Measurements from ENCODE around the gene NFATC3. TPM values are rescaled to one million over a fixed set of nuclear protein-coding genes. Genes with fewer than 3 reads are reported as not detected.

Gene NFATC3
- total and polyA plus RNA-seq, 4 donors = 9.7 to 21.2 (median 16.8) TPM

DNA sequence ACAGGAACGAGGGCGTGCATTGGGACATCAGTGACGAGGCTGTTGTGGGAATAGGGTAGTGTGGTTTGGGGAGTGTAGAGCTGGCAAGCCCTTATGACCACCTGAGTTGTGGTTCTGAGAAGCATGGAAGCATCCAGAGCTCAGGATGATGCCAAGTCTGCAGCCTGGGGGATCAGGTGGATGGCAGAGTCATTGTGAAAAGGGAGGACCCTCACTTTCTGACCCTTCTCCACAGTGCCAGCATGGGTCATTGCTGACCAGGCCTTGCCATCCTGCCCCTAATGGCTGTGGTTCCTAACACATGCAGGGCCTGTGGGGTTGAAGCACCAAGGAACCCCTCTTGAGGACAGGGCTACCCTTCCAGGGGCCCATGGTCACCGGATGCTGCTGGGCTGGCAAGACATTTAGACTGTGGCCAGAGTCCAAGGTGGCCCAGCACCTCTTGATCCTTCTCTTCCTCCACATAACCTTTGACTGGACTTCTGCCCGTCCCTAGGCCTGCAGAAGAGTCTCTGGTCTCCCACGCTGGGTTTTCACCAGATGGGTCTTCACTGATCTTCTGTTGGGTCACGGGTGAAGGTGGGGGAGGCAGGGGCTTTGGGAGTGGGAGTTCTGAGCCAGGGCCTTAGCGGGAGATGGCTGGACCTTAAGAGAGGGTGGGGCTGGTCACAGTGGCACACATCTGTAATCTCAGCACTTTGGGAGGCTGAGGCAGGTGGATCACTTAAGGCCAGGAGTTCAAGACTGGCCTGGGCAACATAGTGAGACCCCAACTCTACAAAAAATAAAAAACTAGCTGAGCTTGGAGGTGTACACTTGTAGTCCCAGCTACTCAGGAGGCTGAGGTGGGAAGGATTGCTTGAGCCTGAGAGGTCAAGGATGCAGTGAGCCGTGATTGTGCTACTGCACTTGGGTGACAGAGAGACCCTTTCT lies 158.0 kb downstream of the NFATC3 start:
- Histone ChIP-seq H3K9me3 (ENCODE audit: control insufficient read depth in 4 of 4, low read length in 3 of 4) (no peaks in the 10 kb centered on the region), H3K27me3 (ENCODE audit: control insufficient read depth in 4 of 4, insufficient read depth in 4 of 4, low read length in 3 of 4) (no peaks in the 10 kb centered on the region), H3K9ac (ENCODE audit: low read depth in 1 of 2, low read length in 2 of 2) (no peak overlapping the region), H3K36me3 (ENCODE audit: control insufficient read depth in 4 of 4, insufficient read depth in 3 of 4, low read depth in 1 of 4, low read length in 3 of 4) (no peaks in the 10 kb centered on the region), H3K27ac (ENCODE audit: low read depth in 1 of 2, low read length in 2 of 2) (no peak overlapping the region), H3K4me3 (ENCODE audit: low read depth in 1 of 3, low read length in 3 of 3) (no peak overlapping the region), H3K4me1 (ENCODE audit: control insufficient read depth in 4 of 4, insufficient read depth in 4 of 4, low read length in 3 of 4) (peaks cover 10 to 50% (median 33%) of the 10 kb centered on the region in 4 donors)
- TF ChIP-seq, protein P1, sequence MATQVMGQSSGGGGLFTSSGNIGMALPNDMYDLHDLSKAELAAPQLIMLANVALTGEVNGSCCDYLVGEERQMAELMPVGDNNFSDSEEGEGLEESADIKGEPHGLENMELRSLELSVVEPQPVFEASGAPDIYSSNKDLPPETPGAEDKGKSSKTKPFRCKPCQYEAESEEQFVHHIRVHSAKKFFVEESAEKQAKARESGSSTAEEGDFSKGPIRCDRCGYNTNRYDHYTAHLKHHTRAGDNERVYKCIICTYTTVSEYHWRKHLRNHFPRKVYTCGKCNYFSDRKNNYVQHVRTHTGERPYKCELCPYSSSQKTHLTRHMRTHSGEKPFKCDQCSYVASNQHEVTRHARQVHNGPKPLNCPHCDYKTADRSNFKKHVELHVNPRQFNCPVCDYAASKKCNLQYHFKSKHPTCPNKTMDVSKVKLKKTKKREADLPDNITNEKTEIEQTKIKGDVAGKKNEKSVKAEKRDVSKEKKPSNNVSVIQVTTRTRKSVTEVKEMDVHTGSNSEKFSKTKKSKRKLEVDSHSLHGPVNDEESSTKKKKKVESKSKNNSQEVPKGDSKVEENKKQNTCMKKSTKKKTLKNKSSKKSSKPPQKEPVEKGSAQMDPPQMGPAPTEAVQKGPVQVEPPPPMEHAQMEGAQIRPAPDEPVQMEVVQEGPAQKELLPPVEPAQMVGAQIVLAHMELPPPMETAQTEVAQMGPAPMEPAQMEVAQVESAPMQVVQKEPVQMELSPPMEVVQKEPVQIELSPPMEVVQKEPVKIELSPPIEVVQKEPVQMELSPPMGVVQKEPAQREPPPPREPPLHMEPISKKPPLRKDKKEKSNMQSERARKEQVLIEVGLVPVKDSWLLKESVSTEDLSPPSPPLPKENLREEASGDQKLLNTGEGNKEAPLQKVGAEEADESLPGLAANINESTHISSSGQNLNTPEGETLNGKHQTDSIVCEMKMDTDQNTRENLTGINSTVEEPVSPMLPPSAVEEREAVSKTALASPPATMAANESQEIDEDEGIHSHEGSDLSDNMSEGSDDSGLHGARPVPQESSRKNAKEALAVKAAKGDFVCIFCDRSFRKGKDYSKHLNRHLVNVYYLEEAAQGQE (IDR thresholded peaks at IDR 0.05) = no peak
- TF ChIP-seq HNF4A (conservative IDR thresholded peaks at IDR 0.05) = peak in 1 of 2 donors; percentile 26
- no peak for DNase-seq (ENCODE audit: low spot score)
- 72% methylated on average over 9 of the region's 9 CpGs for WGBS

DNA sequence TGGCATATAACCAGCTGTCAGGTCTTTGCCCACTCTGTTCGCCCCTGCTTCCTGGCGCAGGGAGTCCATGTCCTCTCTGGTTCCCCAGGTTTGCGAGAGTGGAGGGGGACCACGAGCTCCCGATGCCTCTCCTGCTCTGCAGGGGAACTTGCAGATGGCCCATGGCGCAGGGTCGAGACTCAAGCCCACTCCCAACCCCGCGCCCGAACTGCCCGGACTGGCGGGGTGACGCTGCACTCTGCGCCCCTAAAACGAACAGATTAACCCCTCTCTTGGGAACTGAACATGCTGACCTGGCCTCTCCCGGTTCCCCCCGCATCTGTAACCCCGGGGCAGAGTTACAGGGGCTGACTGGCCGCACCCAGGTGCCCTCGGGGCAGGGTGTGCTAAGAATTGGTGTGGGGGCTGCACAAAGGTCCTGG lies 159.3 kb downstream of the NFATC3 start:
- peak overlapping the region; percentile 74 to 98 (median 91) for H3K4me3 ChIP-seq (ENCODE audit: low read depth in 1 of 3, low read length in 3 of 3)
- H3K27me3 ChIP-seq (ENCODE audit: control insufficient read depth in 4 of 4, insufficient read depth in 4 of 4, low read length in 3 of 4) = no peaks in the 10 kb centered on the region
- no peaks in the 10 kb centered on the region for H3K9me3 ChIP-seq (ENCODE audit: control insufficient read depth in 4 of 4, low read length in 3 of 4)
- DNase-seq (ENCODE audit: low spot score) = no peak
- TF ChIP-seq SP1 (IDR thresholded peaks at IDR 0.05) (no peak), JUND (IDR thresholded peaks at IDR 0.05) (no peak)
- WGBS = 8% methylated on average over 20 of the region's 20 CpGs
- peaks cover 9 to 48% (median 36%) of the 10 kb centered on the region in 4 donors for H3K4me1 ChIP-seq (ENCODE audit: control insufficient read depth in 4 of 4, insufficient read depth in 4 of 4, low read length in 3 of 4)
- H3K36me3 ChIP-seq (ENCODE audit: control insufficient read depth in 4 of 4, insufficient read depth in 3 of 4, low read depth in 1 of 4, low read length in 3 of 4) = no peaks in the 10 kb centered on the region
- peak overlapping the region; percentile 41 to 58 for H3K9ac ChIP-seq (ENCODE audit: low read depth in 1 of 2, low read length in 2 of 2)
- peak overlapping the region; percentile 13 to 36 for H3K27ac ChIP-seq (ENCODE audit: low read depth in 1 of 2, low read length in 2 of 2)

DNA sequence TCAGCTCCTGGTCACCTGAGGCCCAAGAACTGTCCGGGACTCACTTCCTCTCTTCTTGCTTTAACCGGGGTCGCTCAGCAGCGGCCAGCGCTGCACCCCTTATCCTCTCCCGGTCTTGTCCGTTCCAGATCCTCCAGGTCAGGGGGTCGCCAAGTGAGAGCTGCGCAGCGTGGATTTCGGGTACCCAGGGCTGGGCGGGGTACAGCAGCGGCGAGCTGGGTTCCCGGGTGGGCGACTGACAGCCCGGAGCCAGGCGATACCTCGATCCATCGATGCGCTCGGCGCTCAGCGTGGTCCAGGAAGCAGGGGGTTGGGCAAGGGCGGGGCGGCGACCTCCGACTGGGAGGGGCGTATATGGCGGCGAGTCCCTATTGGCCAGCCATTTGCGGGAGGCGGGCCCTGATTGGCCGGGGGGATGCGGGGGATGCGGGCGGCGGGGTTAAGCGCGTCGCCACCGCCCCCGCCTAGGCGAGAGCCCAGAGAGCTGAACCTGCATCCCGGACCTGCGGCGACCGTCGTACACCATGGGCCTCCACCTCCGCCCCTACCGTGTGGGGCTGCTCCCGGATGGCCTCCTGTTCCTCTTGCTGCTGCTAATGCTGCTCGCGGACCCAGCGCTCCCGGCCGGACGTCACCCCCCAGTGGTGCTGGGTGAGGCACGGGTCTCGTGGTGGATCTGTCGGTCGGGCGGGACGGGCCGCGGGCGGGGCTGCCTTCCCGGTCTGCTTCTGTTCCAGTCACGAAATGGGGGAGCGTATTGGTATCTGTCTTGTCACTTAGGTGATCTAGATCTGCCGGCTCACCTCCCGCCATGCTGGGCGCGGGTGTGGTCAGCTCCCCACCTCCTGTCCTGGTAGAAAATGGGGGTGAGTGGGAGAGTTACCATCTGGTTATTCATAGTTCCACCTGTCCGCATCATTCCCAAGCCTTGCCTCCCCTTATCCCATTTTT lies 160.0 kb downstream of the NFATC3 start, which contains the start of gene PLA2G15:
Gene PLA2G15 (plus strand): TSS at position 471 of the 951 bp plus-strand sequence. CDS start 54 bp downstream, at position 525.
- peak; percentile 97 for DNase-seq (ENCODE audit: low spot score)
- peaks cover 4 to 43% (median 35%) of the 10 kb centered on the region in 4 donors for H3K4me1 ChIP-seq (ENCODE audit: control insufficient read depth in 4 of 4, insufficient read depth in 4 of 4, low read length in 3 of 4)
- H3K36me3 ChIP-seq (ENCODE audit: control insufficient read depth in 4 of 4, insufficient read depth in 3 of 4, low read depth in 1 of 4, low read length in 3 of 4) = no peaks in the 10 kb centered on the region
- peak within 1 kb of the TSS; percentile 41 to 58 for H3K9ac ChIP-seq (ENCODE audit: low read depth in 1 of 2, low read length in 2 of 2)
- no peaks in the 10 kb centered on the region for H3K9me3 ChIP-seq (ENCODE audit: control insufficient read depth in 4 of 4, low read length in 3 of 4)
- 2% methylated on average over 75 of the region's 75 CpGs for WGBS
- H3K4me3 ChIP-seq (ENCODE audit: low read depth in 1 of 3, low read length in 3 of 3) = peak within 1 kb of the TSS; percentile 74 to 98 (median 91)
- no peaks in the 10 kb centered on the region for H3K27me3 ChIP-seq (ENCODE audit: control insufficient read depth in 4 of 4, insufficient read depth in 4 of 4, low read length in 3 of 4)
- TF ChIP-seq RAD21 (IDR thresholded peaks at IDR 0.05) (no peak), RXRA (IDR thresholded peaks at IDR 0.05) (peak; percentile 24 to 25), SP1 (IDR thresholded peaks at IDR 0.05) (peak; percentile 83), FOXA1 (IDR thresholded peaks at IDR 0.05) (no peak), YY1 (IDR thresholded peaks at IDR 0.05) (peak; percentile 48), GABPA (IDR thresholded peaks at IDR 0.05 in 1 of 2, conservative IDR thresholded peaks at IDR 0.05 in 1 of 2) (peak in 1 of 2 donors; percentile 43), HNF4A (conservative IDR thresholded peaks at IDR 0.05) (peak in 1 of 2 donors; percentile 9), JUND (IDR thresholded peaks at IDR 0.05) (no peak), EGR1 (IDR thresholded peaks at IDR 0.05; ENCODE audit: low read depth in 2 of 2) (peak; percentile 96 to 98), TAF1 (conservative IDR thresholded peaks at IDR 0.05) (no peak), FOXA2 (IDR thresholded peaks at IDR 0.05) (no peak), MAX (IDR thresholded peaks at IDR 0.05) (no peak), NR2F2 (IDR thresholded peaks at IDR 0.05) (peak; percentile 59)
- TF ChIP-seq, protein P2, sequence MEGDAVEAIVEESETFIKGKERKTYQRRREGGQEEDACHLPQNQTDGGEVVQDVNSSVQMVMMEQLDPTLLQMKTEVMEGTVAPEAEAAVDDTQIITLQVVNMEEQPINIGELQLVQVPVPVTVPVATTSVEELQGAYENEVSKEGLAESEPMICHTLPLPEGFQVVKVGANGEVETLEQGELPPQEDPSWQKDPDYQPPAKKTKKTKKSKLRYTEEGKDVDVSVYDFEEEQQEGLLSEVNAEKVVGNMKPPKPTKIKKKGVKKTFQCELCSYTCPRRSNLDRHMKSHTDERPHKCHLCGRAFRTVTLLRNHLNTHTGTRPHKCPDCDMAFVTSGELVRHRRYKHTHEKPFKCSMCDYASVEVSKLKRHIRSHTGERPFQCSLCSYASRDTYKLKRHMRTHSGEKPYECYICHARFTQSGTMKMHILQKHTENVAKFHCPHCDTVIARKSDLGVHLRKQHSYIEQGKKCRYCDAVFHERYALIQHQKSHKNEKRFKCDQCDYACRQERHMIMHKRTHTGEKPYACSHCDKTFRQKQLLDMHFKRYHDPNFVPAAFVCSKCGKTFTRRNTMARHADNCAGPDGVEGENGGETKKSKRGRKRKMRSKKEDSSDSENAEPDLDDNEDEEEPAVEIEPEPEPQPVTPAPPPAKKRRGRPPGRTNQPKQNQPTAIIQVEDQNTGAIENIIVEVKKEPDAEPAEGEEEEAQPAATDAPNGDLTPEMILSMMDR (IDR thresholded peaks at IDR 0.05; ENCODE audit: low read depth, low read length, missing input control) = no peak
- TF ChIP-seq, protein P3, sequence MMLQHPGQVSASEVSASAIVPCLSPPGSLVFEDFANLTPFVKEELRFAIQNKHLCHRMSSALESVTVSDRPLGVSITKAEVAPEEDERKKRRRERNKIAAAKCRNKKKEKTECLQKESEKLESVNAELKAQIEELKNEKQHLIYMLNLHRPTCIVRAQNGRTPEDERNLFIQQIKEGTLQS (IDR thresholded peaks at IDR 0.05) = no peak
- TF ChIP-seq, protein P4, sequence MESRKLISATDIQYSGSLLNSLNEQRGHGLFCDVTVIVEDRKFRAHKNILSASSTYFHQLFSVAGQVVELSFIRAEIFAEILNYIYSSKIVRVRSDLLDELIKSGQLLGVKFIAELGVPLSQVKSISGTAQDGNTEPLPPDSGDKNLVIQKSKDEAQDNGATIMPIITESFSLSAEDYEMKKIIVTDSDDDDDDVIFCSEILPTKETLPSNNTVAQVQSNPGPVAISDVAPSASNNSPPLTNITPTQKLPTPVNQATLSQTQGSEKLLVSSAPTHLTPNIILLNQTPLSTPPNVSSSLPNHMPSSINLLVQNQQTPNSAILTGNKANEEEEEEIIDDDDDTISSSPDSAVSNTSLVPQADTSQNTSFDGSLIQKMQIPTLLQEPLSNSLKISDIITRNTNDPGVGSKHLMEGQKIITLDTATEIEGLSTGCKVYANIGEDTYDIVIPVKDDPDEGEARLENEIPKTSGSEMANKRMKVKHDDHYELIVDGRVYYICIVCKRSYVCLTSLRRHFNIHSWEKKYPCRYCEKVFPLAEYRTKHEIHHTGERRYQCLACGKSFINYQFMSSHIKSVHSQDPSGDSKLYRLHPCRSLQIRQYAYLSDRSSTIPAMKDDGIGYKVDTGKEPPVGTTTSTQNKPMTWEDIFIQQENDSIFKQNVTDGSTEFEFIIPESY (IDR thresholded peaks at IDR 0.05) = no peak
- peak within 1 kb of the TSS; percentile 13 to 63 for H3K27ac ChIP-seq (ENCODE audit: low read depth in 1 of 2, low read length in 2 of 2)

Measured in liver (tissue), 9 donors.